Measurements from ENCODE around the gene DNM1L.
"Not testable (repeated sequence)": the region's sequence is repeated elsewhere in the genome, so short reads cannot be mapped to it uniquely, and the experiment has no call there.

Gene DNM1L

DNA sequence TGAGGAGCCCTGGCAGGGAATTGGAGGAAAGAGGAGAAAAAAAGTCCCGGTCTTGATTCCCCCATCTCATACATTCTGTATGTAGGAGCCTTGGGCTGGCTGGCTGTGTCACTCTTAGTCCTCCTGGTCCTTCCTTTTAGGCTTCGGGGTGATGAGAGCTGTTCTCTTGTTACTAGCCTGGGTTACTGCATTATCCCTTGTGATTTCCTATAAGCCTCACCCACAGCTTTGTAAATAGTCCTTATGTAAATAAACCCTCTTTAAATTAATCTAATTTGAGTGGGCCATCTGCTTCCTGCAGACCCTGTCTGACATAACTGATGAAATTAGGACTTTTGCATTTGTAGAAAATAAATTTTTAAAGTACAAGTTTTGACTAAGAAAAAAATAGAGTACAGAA, 19.2 kb downstream of the DNM1L start:
- DNase-seq: no peak

DNA sequence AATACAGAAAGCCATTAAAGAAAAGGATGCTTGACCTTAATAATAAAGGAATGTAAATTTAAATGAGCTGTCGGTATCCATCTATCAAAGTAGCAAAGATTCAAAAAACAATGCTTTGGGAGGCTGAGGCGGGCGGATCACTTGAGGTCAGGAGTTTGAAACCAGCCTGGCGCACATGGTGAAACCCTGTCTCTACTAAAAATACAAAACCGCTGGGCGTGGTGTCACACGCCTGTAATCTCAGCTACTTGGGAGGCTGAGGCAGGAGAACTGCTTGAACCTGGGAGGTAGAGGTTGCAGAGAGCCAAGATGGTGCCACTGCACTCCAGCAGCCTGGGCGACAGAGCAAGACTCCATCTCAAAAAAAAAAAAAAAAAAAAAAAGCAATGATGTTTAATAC, 20.3 kb downstream of the DNM1L start:
- not testable (repeated sequence) for DNase-seq

DNA sequence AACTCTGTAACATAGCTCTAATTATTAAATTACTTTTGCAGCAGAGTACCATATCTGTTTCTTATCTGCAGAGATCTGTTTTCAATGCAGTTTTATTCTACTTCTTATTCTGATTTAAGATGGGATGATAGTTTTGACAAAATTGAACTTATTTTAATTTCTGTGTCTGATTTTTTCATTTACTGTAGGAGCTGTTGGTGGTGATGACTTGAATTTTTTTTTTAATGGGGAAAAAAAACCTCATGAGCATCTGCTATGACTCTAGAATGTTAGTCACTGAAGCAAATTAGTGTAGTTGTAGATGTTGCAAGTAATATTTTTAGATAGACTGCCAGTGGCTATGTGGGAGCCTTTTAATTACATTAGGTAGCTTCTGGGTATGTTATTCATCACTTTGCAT, 23.4 kb downstream of the DNM1L start:
- no peak for DNase-seq

DNA sequence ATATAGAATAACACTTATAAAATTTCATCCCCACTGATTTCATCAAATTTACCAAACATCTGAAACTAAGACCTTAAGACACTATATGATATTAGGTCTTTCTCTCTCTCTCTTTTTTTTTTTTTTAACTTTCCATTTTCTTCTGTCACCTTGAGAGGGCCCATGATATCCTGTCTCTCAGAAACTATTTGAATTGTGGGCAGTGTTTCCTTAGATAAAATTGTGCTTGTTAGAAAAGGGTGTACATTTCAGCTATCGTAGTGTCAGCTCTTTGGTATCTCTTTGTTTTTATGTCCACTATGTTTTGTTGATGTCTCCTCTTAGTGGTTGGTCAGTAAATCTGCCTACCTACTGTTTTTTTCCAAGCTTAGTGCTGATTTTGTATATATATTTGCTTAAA, 23.8 kb downstream of the DNM1L start:
- no peak for DNase-seq

DNA sequence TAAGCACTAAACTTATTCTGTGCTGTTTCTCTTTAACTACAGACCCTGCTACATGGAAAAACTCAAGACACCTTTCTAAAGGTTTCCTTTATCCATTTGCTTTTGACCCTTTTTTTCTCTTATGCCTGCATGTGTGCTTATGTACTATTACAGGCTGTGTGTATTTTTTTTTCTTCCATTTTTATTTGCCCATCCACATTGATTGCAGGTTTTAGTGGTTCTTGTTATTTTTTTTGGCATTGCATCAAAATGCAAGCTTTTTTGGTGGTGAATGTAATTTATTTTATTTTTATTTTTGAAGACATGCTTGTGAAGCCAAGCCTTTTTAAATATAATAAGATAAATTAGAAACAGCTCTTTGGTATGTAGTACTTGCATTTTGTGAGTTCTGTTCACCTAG, 26.7 kb downstream of the DNM1L start:
- DNase-seq: no peak

DNA sequence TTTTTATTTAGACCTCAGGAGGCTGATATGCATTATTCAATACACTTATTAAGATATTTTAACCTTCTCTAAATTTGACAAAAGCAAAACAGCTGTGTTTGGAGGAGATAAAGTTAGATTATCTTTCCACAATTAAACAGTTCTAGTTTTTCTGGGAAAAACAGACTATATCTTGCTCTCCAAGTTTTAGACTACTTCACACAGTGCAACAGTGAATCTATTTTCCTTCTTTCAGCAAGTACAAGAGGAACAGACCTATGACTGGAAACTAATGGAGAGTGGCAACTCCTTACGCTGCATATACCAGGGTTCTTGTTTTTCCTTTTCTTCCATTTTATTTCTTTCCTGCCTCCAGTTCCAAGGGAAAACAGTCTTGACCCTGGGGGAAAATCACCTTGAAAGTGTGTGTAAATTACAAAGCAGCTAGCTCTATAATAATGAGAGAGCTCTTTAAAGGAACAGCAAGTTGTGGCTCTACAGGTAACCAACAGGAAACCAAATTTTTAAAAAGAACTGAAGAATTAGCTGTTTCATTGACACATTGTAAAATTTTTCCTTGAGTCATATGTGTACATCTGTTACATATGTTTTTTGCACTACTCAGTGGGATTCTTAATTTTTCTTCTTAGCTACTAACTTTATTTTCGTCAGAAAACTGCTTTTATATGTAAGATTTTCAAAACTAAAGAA, 27.4 kb downstream of the DNM1L start:
- DNase-seq: no peak

DNA sequence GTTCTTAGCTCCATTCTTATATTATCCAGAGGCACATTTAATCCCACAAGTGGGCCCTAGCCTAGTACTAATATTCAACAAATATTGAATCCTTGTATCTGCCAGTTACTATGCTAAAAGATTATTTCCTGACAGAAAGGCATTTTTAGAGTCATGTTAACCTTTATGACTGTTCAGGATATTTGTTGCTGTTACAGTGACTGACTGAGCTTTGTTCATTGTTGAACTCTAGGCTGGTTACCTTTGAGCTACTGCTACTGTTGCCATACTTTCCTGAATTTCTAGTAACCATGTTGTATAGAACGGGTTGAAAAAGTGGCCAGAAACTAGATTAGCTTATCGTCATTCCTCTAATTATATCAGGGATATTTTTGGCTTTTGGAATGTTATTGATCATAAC, 29.8 kb downstream of the DNM1L start:
- DNase-seq: no peak

DNA sequence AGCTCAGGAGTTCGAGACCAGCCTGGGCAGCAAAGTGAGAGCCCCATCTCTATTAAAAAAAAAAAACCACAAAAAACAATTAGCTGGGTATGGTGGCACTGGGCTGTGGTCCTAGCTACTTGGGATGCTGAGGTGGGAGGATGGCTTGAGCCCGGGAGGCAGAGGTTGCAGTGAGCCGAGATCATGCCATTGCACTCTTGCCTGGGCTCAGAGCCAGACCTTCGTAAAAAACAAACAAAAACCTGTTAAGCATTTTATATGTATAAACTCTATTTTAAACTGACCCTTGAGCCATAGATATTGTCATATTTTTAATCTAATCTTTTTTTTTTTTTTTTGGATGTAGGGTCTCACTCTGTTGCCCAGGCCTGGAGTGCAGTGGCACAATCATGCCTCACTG, 35.7 kb downstream of the DNM1L start:
- no peak for DNase-seq

DNA sequence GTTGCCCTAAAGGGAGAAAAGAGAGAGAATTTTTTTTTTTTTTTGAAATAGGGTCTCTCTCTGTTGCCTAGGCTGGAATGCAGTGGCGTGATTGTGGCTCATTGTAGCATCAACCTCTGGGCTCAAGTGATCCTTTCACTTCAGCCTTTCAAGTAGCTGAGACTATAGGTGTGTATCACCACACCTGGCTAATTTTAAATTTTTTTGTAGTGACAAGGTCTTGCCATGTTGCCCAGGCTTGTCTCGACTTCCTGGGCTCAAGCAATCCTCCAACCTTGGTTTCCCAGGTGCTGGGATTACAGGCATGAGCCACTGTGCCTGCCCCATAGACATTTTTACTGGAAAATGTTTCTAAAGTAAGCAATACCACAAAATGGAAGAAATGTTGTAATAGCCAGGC, 39.8 kb downstream of the DNM1L start:
- DNase-seq: no peak

DNA sequence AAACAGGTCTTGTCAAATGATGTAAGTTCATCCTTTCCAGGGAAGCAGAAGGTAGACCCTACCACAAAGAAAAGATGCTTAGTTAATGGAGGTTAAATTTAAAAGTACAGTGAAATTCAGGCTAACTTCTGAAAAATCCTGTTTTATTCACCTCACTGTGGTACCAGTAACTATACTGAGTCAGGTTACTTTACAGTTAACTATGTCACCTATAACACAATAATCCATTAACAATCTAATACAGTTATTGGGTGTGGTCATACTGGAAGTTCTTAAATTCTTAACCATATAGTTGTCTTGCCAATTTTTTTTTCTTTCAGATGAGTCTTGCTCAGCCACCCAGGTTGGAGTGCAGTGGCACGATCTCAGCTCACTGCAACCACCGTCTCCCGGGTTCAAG, 46.2 kb downstream of the DNM1L start:
- DNase-seq: not testable (repeated sequence)

DNA sequence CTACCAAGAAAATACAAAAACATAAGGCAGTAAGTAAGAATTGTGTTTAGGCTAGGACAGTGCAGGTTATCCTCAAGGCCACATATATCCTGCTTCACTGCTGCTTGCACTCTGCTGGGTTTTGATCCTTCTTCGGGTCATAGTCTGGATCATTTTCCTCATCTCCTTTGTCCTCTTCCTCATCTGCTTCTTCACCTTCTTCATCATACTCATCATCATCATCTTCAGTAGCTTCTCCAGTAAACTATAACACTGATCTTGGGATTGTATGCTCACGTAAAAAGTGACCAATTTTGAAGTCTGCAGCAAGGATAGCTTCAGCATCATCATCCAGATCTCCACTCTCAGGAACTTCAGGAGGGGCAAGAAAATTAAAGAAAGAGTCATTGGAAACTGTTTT, 47.2 kb downstream of the DNM1L start:
- no peak for DNase-seq

DNA sequence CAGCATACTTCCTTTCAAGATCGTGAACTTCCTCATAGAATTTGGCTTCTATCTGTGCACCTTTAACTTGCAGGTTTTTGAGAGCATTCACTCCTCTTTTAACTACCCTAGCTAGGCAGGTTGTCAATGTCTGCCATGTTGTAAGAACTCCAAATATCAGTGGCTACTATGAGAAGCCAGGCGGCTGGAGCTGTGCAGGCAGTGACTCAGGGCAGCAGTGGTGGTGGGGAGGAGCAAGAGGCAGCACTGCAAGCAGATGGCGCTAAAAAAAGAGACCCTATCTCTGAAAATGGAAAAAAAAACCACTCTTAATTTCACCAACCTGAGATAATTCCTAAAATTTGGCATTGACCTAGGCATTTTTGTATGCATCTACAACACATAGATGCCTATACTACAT, 48.1 kb downstream of the DNM1L start:
- DNase-seq: no peak

DNA sequence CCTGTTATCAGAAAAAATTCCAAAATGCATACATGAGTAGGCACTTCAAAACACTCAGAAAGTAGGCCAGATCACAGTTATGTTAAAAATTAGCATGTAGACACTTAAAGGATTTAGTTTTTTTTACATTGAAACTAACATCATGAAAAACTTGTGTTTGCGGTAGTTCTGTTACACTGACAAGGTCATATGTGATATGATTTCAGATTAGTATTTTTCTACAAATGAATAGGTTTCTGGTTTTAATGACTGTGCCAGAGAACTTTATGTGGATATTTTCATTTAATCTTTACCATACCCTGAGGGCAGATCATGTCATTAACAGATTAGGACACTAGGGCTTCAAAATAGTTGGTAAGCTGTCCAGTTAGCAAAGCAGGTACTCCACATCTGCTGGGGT, 55.9 kb downstream of the DNM1L start:
- DNase-seq: no peak

DNA sequence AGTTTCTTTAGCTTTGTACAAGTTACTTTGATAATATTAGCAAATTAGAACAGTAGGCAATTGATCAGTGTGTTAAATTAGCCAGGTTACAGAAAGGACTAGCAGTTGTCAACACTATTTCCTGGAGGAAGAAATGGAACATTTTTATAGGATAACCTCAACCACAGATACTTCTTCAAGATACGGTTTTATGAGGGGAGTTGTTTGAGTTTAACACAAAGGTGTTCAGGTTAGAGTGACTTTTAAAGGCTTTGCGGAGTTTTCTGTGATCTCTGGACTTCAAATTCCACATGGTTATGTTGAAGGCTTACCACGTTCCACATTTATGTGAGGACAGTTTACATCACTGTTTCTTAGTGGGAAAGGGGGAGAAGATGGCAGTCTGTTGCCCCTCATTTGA, 57.3 kb downstream of the DNM1L start:
- DNase-seq: no peak

DNA sequence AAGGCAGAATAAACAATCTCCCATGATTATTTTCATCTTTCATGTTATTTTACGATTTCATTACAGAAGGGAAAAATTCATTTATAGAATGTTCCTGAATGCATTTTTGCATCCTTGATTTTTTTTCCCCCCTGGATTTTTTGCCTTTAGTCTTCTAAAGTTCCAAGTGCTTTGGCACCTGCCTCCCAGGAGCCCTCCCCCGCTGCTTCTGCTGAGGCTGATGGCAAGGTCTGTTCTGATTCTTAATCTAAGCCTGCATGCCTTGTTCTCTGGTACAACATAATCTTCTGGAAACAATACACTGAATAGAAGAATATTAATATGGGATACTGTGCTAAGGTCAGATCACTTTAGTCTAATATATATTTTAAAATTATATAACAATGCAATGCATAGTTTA, 58.6 kb downstream of the DNM1L start:
- DNase-seq: no peak

DNA sequence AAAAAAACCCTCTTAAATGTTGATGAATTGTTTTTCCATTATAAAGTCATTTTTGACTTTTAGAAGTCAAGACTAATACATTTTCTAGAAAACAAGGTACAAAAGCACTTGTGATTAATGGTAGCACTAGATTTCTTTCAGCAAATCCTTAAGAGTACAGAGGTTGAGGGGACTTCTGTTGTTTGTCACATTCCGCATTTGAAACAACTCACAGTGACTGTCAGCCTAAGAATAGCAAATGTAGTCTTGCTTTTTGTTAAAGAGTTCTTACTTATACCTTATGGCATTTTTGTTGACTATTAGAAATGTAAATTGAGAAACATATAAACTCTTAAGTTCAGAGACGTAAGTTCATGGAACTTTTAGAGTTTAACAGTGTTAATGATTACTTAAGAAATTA, 60.2 kb downstream of the DNM1L start:
- DNase-seq: no peak

DNA sequence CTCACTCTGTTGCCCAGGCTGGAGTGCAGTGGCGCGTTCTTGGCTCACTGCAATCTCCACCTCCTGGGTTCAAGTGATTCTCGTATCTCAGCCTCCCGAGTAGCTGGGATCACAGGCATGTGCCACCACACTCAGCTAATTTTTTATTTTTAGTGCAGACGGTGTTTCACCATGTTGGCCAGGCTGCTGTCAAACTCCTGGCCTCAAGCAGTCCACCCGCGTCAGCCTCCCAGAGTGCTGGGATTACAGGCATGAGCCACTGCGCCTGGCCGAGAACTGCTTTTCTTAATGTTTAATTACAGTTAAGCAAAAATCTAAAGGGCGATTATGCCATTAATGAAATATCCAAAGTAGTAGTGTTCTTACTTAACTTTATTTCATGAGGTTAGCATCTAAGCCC, 63.0 kb downstream of the DNM1L start:
- no peak for DNase-seq

DNA sequence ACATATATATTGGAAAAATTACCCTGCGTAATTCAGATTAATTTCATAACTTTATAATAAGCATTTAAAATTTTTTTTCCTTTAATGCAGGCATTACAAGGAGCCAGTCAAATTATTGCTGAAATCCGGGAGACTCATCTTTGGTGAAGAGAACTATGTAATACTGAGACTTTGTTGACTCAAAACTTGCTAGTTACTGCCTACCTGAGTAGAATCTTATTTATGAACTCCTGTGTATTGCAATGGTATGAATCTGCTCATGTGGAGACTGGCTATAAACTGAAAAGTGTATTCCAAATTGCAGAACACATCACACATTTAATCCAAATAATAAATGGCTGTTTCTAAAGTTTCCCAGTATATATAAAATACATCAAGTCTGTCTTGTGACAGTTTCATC, 64.2 kb downstream of the DNM1L start:
- DNase-seq: no peak

DNA sequence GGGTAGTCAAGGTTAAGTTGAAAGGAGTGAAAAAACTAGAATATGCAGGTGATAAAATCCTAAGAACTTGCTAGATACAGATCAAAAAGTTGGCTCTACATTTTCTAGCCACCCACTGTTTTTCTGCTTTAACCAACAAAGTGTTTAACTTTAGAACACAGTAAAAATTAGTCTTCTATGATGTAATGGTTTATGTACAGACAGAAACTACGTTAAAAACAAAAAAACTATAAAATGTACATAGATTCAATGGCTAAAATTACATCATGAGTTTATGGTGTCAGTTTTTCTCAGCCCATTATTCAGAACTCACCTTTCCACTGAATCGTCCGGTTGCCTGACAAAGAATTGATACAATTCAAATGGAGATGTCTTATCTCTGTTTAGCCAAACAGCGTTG, 74.5 kb downstream of the DNM1L start:
- DNase-seq: no peak

DNA sequence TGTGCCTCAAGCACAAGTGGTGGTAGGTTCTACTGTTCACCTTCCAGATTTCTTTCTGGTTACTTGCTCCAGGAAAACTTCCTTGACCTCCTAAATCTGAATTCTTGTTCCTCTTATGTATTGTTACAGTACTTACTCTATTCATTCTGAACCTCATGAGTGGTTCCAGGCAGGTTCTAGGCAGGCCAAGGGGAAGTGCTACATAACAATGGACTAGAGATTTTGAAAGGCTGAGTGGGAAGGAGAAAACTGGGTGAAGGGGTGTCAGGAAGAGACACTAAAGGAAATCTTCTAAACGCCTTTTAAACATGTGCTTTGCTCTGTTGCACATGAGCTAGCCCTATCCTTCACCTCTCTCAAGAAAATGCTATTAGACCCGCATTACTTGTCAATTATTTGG, 75.0 kb downstream of the DNM1L start:
- DNase-seq: no peak

DNA sequence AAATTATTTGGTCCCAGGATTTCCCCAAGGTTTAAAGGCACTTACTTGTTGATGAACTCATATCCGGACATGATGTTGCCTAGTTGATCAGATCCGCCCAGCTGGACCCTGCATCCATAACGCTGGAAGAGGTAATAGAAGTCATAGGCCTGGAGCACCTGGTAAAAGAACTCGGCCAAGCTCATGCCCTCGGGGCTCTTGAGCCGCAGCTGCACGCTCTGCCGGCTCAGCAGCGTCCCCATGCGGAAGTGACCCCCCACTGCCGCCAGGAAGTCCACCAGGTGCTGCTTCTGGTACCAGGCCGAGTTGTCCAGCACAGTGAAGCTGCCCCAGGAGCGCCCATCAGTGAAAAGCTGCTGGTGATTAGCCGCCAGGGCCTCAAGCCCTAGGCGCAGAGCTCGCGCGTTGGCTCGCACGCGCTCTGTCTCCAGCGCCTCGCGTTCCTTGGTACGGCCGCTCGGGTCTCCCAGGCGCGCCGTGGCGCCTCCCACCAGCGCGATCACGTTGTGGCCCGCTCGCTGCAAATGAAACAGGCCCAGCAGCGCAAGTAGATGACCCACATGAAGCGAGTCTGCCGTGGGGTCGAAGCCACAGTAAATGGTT, 76.1 kb downstream of the DNM1L start:
- DNase-seq: peak; percentile 34

DNA sequence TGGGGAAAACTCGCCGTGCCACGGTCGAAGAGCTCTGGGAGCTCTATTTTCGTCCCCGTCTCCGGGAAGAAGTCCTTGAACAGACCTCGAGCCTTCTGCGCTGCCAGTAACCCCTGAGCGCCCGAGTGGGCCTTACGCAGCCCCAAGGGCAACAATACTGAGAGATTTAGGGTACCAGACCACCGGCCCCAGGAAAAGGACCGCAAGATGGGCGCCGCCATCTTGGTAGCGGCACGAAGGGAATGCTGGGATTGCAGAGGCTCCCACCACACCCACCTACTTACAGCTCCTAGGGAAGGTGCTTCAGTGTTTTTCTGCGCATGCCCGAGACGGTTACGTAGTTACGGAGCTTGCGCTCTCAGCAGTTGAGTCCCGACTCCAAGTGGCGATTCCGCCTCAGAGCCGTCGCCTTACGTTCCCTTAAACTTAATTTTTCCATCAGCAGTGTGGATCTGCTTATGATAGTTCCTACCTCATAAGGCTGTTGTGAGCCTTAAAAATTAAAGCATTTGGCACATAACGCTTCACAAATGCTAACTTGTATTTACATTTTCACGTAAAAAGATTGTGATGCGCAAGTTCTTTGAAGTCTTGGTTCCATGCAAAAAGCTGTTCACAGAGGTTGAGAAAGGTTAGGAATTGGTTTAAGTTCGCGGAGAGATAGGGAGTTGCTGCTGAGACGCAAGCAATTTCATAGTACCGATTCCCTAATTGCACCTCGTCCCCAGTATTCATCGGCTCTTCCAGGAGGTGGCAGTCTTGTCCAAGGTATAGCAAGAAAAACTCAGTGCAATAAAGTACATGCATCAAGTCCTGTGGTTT, 76.8 kb downstream of the DNM1L start, which contains the start of gene YARS2:
Gene YARS2 (minus strand): TSS at position 244 of the 822 bp plus-strand sequence. CDS start 23 bp downstream, at position 221.
- peak; percentile 93 for DNase-seq

DNA sequence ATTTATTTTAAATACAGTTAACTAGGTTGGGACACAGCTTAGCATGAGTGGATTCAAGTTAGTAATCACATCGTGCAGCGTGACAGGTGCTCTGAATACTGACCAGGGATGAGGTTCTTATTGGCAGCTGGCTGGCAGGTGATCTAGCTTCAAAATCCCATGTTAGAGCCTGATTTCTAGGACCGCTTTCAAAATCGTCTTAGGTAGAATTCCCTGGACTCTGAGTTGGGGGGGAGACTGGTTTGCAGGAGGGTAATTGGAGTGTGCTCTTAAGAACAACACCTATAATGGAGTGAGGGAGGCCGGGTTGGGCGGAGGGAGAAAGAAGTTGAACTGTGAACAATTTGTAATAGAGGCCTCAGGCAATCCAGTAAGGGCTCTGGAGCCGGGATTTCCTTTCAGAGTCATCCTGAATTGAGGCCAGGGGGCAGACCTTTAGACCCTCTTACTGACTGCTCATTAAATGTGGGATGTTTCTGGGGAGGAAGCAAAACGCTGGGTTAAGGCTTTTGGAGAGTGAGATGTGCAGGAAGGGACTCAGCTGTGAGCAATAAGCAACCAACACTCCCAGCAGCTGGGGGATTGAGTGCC, 77.5 kb downstream of the DNM1L start:
- no peak for DNase-seq

DNA sequence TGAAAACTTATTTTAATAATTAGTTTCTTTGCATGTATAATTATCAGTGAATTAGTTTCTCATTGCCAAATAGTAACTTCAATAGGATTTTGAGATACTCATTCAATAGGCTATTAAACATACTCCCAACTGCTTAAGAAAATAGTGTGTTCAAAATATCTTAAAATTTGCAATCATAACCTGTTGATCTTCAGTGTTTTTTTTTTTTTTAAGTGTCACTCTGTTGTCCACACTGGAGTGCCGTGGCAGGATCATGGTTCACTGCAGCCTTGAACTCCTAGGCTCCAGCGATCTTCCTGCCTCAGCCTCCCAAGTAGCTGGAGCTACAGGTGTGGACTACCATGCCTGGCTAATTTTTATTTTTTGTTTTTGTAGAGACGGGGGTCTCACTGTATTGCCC, 78.1 kb downstream of the DNM1L start:
- DNase-seq: no peak
